ENCODE results near the gene MNT.

MNT gene

GRCh38 chr17:2380226-2380922 lies 20.5 kb downstream of the MNT start:
- DNase-seq: peak; percentile 31 to 70

GRCh38 chr17:2379489-2380225 lies 21.2 kb downstream of the MNT start:
- DNase-seq: no peak

GRCh38 chr17:2378905-2379304 lies 22.0 kb downstream of the MNT start:
- no peak for DNase-seq

GRCh38 chr17:2377659-2378058 lies 23.2 kb downstream of the MNT start:
- DNase-seq: no peak

GRCh38 chr17:2376107-2376506 lies 24.8 kb downstream of the MNT start:
- DNase-seq: no peak

GRCh38 chr17:2375406-2375805 lies 25.5 kb downstream of the MNT start:
- no peak for DNase-seq

- no peak for DNase-seq
These were observed 26.1 kb downstream of the MNT start for GRCh38 chr17:2374549-2375285.

- no peak for DNase-seq
These were observed 27.7 kb downstream of the MNT start for GRCh38 chr17:2373179-2373578.

- DNase-seq: no peak
These were observed 28.2 kb downstream of the MNT start for GRCh38 chr17:2372681-2373080.

GRCh38 chr17:2372180-2372579 lies 28.7 kb downstream of the MNT start:
- no peak for DNase-seq

GRCh38 chr17:2371183-2372130 lies 29.4 kb downstream of the MNT start:
- DNase-seq: no peak

GRCh38 chr17:2370211-2370589 lies 30.7 kb downstream of the MNT start:
- no peak for DNase-seq

GRCh38 chr17:2369551-2370210 lies 31.2 kb downstream of the MNT start:
- peak in 1 of 2 experiments; percentile 32 for DNase-seq

- DNase-seq: no peak
These were observed 31.8 kb downstream of the MNT start for GRCh38 chr17:2369039-2369438.

GRCh38 chr17:2368359-2368758 lies 32.5 kb downstream of the MNT start:
- DNase-seq: peak in 1 of 2 experiments; percentile 21

- no peak for DNase-seq
These were observed 33.9 kb downstream of the MNT start for GRCh38 chr17:2366747-2367494.

- DNase-seq: no peak
These were observed 35.7 kb downstream of the MNT start for GRCh38 chr17:2365132-2365531.

- DNase-seq: no peak
These were observed 36.1 kb downstream of the MNT start for GRCh38 chr17:2364763-2365116.

- no peak for DNase-seq
These were observed 36.8 kb downstream of the MNT start for GRCh38 chr17:2363851-2364762.

GRCh38 chr17:2363318-2363717 lies 37.5 kb downstream of the MNT start:
- no peak for DNase-seq

All from NCI-H524 (cell line).